Right atrium auricular region (tissue), 2 donors: Measurements from ENCODE around the gene GNG8. TPM values are rescaled to one million over a fixed set of nuclear protein-coding genes. Genes with fewer than 3 reads are reported as not detected.
A peak's percentile ranks its signal among the peaks of the same experiment; 100 is the strongest.

Source experiments
- DNase-seq: peaks from one replicate; pipeline ENCODE4 v3.0.0-alpha.2; 2019; ENCODE audit warnings: low spot score
- H3K27ac ChIP-seq, 2 donors: fragments of 200-600 bp; sonication (generic); 1 replicate in 1 of 2; 2 replicates in 1 of 2; pipeline ENCODE4 v1.5.1; 2016 to 2019
- H3K27me3 ChIP-seq, 2 donors: fragments of 200-600 bp; sonication (generic); one replicate each; pipeline versions ENCODE4 v1.5.1 to v1.6.0; 2017 to 2019
- H3K36me3 ChIP-seq: fragments of 200-600 bp; sonication (generic); one replicate; pipeline ENCODE4 v1.5.1; 2016
- H3K4me1 ChIP-seq, 2 donors: fragments of 200-600 bp; sonication (generic); one replicate each; pipeline versions ENCODE4 v1.5.1 to v1.6.0; 2017 to 2019
- H3K4me3 ChIP-seq, 2 donors: fragments of 200-600 bp; sonication (generic); 1 replicate in 1 of 2; 2 replicates in 1 of 2; pipeline ENCODE4 v1.5.1; 2017 to 2019; ENCODE audit warnings: mild to moderate bottlenecking in 1 of 2, moderate library complexity in 1 of 2
- H3K9me3 ChIP-seq, 2 donors: fragments of 200-600 bp; sonication (generic); one replicate each; pipeline ENCODE4 v1.5.1; 2019
- CTCF ChIP-seq, 2 donors: fragments of 200-600 bp; sonication (generic); IDR thresholded peaks; one replicate each; pipeline ENCODE4 v1.5.1; 2019; ENCODE audit warnings: antibody characterized with exemption in 2 of 2
- total RNA-seq, 2 donors: library from RNA; depleted of rRNA; stranded (reverse); fragments of >200 nt; gene quantifications; one replicate each; pipeline ENCODE4 v1.1.0, GENCODE V29; 2016

GNG8 gene
- total RNA-seq, 2 donors from 2014 or later = not detected

DNA sequence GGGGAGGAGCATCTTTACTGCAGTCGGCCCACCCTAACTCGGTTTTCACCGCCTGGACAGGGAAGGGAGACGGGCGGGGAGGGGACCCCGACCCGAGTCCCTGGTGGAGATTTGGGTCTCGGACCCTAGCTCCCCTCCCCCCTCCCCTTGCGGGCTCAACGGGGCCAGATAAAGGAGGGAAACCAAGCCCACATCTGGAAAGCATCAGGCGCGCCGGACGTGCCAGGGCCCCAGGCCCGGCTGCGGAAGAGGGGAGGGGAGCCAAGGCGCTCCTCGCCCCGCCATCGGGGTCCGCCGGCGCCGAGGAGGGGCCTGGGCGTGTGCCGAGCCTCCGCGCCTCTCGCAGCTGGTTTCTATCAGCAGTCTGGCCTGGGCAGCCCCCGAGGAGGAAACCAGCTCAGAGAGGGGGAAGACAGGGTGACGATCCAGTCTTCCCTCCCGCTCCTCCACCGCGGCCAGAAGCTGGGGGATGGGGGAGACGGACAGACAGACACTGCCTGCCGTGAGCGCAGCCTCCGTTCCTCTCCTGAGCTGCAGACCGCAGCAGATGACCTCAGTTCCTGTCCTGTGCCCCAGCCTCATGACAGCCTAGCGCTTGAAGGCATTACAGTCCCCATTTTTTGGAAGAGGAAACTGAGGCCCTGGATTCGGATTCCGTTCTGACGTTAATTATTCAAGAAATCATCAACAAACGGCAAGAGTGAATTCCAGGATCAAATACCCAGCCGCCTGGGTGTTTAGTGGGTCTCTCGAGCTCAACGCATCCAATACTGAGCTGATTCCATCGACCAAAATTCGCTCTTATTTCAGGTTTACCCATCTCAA, 3.6 kb upstream of the GNG8 start:
- Histone ChIP-seq H3K4me3 (peak overlapping the region; percentile 19 to 50), H3K4me1 (peaks cover 0 to 33% of the 10 kb centered on the region in 2 donors), H3K36me3 (no peaks in the 10 kb centered on the region), H3K9me3 (no peaks in the 10 kb centered on the region), H3K27ac (peak overlapping the region; percentile 74 to 81), H3K27me3 (no peaks in the 10 kb centered on the region)
- no peak for TF ChIP-seq CTCF (IDR thresholded peaks at IDR 0.05)
- DNase-seq = no peak

DNA sequence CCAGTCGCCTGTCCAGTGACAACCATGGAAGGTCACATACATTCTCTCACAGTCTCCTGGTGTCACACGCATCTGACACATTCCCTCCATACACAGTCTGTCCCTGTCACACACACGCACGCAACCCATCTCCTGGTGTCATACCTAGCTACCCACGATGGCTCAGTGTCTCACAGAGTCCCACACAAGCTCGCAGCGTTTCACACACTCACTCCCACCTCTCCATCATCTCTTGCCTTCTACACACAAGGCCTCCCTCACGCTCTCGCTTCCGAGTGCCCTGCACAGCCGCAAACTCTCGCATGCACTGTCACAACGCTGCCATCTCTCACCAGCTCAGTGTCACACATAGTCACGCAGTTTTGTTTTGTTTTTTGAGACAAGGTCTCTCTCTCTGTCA, 1.2 kb upstream of the GNG8 start:
- Histone ChIP-seq H3K27ac (no peak overlapping the region), H3K4me1 (peaks cover 0 to 47% of the 10 kb centered on the region in 2 donors), H3K27me3 (no peaks in the 10 kb centered on the region), H3K4me3 (no peak overlapping the region), H3K9me3 (no peaks in the 10 kb centered on the region), H3K36me3 (no peaks in the 10 kb centered on the region)
- TF ChIP-seq CTCF (IDR thresholded peaks at IDR 0.05) = no peak
- DNase-seq = no peak

GRCh38 chr19:46634656-46635218, 1.3 kb downstream of the GNG8 start:
- TF ChIP-seq CTCF (IDR thresholded peaks at IDR 0.05) = no peak
- H3K4me1 ChIP-seq = peaks cover 0 to 59% of the 10 kb centered on the region in 2 donors
- no peaks in the 10 kb centered on the region for H3K27me3 ChIP-seq
- H3K4me3 ChIP-seq = peak overlapping the region; percentile 13 to 48
- no peak for DNase-seq
- H3K9me3 ChIP-seq = no peaks in the 10 kb centered on the region
- H3K36me3 ChIP-seq = no peaks in the 10 kb centered on the region
- H3K27ac ChIP-seq = peak overlapping the region in 1 of 2 donors; percentile 16

GRCh38 chr19:46634045-46634655, 1.9 kb downstream of the GNG8 start:
- Histone ChIP-seq H3K36me3 (no peaks in the 10 kb centered on the region), H3K27me3 (no peaks in the 10 kb centered on the region), H3K4me1 (peaks cover 0 to 59% of the 10 kb centered on the region in 2 donors), H3K27ac (peak overlapping the region in 1 of 2 donors; percentile 16), H3K4me3 (peak overlapping the region; percentile 23 to 48), H3K9me3 (no peaks in the 10 kb centered on the region)
- no peak for TF ChIP-seq CTCF (IDR thresholded peaks at IDR 0.05)
- DNase-seq = peak; percentile 72

GRCh38 chr19:46633130-46633529, 2.9 kb downstream of the GNG8 start:
- H3K9me3 ChIP-seq = no peaks in the 10 kb centered on the region
- no peaks in the 10 kb centered on the region for H3K27me3 ChIP-seq
- peaks cover 0 to 52% of the 10 kb centered on the region in 2 donors for H3K4me1 ChIP-seq
- H3K36me3 ChIP-seq = no peaks in the 10 kb centered on the region
- TF ChIP-seq CTCF (IDR thresholded peaks at IDR 0.05) = no peak
- no peak for DNase-seq
- H3K27ac ChIP-seq = no peak overlapping the region
- no peak overlapping the region for H3K4me3 ChIP-seq
